Activated T-helper 1 cell treated with anti-CD3 and anti-CD28 coated beads, Interleukin-12 subunit alpha, Interleukin-12 subunit beta, Interleukin-2, Interleukin-4 antibody, amounts not matched to agents 30 ng/mL and 10 ng/mL and 1 ng/mL, durations not matched to agents 14 hours and 24 hours and 36 hours (primary cell): ENCODE measurements around the gene MUC20. TPM values are rescaled to one million over a fixed set of nuclear protein-coding genes. Genes with fewer than 3 reads are reported as not detected.
"Not testable (repeated sequence)": the region's sequence is repeated elsewhere in the genome, so short reads cannot be mapped to it uniquely, and the experiment has no call there.

ENCODE experiments used
- DNase-seq: peaks from one replicate; pipeline ENCODE4 v3.0.0; 2021; ENCODE audit warnings: low spot score
- H3K27ac Mint-ChIP-seq: one replicate; pipeline ENCODE4 v1.8.0; 2021; ENCODE audit warnings: mild to moderate bottlenecking, mixed read lengths
- H3K27me3 Mint-ChIP-seq: one replicate; pipeline ENCODE4 v1.8.0; 2022; ENCODE audit warnings: mild to moderate bottlenecking, moderate library complexity, mixed read lengths; ENCODE audit not compliant: insufficient read depth
- H3K36me3 Mint-ChIP-seq: one replicate; pipeline ENCODE4 v1.8.0; 2021; ENCODE audit warnings: low read depth, mixed read lengths
- H3K4me1 Mint-ChIP-seq: one replicate; pipeline ENCODE4 v1.8.0; 2021; ENCODE audit warnings: low read depth, mixed read lengths
- H3K4me3 Mint-ChIP-seq: one replicate; pipeline ENCODE4 v1.8.0; 2021; ENCODE audit warnings: mild to moderate bottlenecking, moderate library complexity, mixed read lengths
- H3K9me3 Mint-ChIP-seq: one replicate; pipeline ENCODE4 v1.8.0; 2021; ENCODE audit warnings: mixed read lengths
- intact Hi-C: fragments of 100-400 bp; cut with micrococcal nuclease; formaldehyde crosslinking; loops from one replicate; pipeline ENCODE4 v1.15.1; 2024
- total RNA-seq: library from RNA; stranded (reverse); gene quantifications from 2 replicates; pipeline ENCODE4 v1.2.3, GENCODE V29; 2022

The MUC20 gene
- total RNA-seq, 1 donor from 2014 or later: 5.0 TPM

DNA sequence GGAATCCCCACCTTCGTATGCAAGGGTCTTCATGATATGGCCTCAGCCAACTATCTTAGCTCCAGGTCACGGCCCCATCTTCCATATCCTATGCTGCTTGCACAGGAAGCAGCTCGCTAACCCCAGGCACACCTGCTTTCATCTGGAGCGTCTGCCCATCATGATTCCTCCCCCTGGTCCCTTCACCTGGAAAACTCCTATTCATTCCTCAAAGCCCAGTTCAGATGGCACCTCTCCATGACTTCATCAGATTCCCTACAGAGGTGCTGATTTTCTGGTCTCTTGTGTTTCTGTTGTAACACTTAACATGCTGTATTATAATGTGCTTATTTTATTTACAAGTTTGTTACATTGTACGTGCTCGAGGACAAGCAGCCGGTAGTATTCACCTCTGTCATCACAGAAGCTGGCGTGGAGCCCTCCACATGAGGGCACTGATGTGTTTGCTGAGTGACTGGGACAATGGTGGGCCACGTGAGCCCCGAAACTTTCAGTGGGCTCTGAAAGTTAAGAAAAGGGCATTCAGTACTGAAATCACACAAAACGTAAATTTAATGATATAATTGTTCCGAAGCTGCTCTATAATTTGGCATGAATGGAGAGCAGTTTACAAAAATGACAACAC is 16.2 kb downstream of the MUC20 start:
- Mint-ChIP-seq H3K9me3 (no peaks in the 10 kb centered on the region), H3K36me3 (peaks cover 3% of the 10 kb centered on the region), H3K27ac (no peak overlapping the region), H3K4me1 (no peaks in the 10 kb centered on the region), H3K27me3 (peaks cover 4% of the 10 kb centered on the region), H3K4me3 (no peak overlapping the region)
- no peak for DNase-seq
- intact Hi-C loops: no loop called here

DNA sequence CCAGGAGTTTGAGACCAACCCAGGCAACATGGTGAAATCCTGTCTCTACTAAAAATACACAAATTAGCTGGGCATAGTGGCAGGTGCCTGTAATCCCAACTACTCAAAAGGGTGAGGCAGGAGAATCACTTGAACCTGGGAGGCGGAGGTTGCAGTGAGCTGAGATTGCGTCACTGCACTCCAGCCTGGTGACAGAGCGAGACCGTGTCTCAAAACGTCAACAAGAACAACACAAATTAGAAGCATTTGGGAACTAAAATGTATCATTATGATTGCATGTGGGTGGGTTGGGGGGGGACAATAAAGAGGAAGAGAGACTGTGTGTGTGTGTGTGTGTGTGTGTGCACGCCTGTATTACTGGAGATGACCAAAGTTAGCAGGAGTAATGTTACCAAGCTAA is 17.0 kb downstream of the MUC20 start:
- H3K4me1 Mint-ChIP-seq, H3K9me3 Mint-ChIP-seq, intact Hi-C loops, H3K36me3 Mint-ChIP-seq, H3K27me3 Mint-ChIP-seq, H3K4me3 Mint-ChIP-seq, H3K27ac Mint-ChIP-seq, DNase-seq: not testable (repeated sequence)

DNA sequence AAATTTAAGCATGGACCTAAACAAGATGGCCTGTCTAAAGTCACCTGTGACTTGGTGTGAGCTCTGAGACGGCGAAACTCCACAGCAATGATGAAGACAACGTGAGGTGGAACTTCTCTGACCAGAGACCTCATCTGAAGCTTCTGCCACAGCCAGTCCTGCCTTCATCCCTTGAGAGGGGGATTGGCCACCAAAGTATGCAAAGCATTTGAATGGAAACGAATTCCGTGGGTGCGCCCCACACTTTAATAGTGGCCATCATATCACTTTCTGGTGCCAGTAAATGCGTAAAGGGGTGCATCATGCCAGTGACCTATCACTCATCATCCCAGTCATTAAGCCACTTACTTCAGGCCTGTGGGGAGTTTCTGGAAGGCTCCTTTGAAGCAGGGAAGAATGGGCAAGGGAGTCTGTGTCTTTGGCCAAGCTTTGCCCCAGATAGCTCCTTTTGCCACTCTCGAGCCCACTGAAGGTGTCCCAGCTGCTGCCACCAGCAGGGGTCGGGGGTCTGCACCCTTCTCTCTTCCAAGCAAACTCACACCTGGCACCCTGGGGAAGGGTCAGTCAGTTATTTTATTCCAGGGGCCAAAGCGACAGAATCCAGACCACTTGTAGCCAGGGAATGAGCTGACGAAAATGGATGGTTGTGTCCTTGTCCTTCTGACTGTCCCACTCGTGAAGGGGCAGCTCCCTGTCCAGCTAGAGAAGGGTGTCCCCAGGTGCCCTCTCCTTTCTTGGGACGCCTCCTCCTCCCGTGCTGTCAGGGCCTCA is 17.7 kb downstream of the MUC20 start:
- intact Hi-C loops: no loop called here
- Mint-ChIP-seq H3K36me3 (peaks cover 3% of the 10 kb centered on the region), H3K9me3 (no peaks in the 10 kb centered on the region), H3K4me3 (no peak overlapping the region), H3K27ac (no peak overlapping the region), H3K4me1 (no peaks in the 10 kb centered on the region), H3K27me3 (peaks cover 8% of the 10 kb centered on the region)
- no peak for DNase-seq

DNA sequence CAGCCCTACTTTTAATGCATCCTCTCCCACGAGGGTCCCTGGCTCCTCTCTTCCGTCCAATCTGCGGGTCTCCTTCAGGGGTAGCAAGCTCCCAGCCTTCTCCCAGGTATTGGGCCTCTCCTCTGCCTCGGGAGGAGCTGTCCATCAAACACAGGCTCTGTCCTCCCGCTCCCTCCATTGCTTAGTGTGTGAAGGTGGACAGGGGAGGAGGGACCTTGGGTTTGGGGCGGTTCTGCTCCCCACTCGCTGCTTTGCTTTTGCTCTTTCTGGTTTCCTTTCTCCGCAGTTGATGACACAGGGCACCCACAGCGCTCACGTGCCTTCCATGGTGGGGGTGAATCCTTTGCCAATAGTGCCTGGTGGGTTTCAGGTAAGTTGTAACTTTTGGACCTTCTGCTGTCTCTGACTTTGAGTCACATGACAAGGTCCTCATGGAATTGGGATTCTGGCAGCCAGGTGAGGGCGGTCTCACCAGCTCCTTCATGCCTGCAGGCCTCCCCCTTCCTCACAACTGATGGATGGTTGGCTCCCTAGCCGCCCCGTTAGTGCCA is 18.9 kb downstream of the MUC20 start:
- Mint-ChIP-seq H3K36me3 (peaks cover 3% of the 10 kb centered on the region), H3K9me3 (no peaks in the 10 kb centered on the region), H3K4me1 (no peaks in the 10 kb centered on the region), H3K27ac (no peak overlapping the region), H3K27me3 (peaks cover 9% of the 10 kb centered on the region), H3K4me3 (no peak overlapping the region)
- no peak for DNase-seq
- intact Hi-C loops: no loop called here

DNA sequence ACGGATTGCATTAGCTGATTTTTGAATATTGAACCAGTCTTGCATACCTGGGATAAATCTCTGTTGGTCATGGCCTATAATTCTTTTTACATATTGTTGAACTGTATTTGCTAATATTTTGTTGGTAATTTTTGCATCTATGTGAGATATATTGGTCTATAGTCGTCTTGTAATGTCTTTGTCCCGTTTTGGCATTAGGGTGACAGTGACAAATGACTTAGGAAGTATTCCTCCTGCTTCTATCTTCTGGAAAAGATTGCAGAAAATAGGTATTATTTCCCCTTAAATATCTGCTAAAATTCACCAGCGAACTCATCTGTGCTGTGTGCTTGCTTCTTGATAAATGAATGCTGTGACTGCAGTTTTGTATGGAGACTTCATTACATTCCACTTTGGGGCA is 23.7 kb downstream of the MUC20 start:
- H3K9me3 Mint-ChIP-seq: no peaks in the 10 kb centered on the region
- no peak overlapping the region for H3K27ac Mint-ChIP-seq
- no peak for DNase-seq
- H3K4me1 Mint-ChIP-seq: peaks cover 14% of the 10 kb centered on the region
- H3K27me3 Mint-ChIP-seq: peaks cover 9% of the 10 kb centered on the region
- no peak overlapping the region for H3K4me3 Mint-ChIP-seq
- H3K36me3 Mint-ChIP-seq: no peaks in the 10 kb centered on the region
- intact Hi-C loops: loop anchor here (1.0 kb wide), 1 partner anchor 14 kb away; no protein-coding TSS in a partner anchor

DNA sequence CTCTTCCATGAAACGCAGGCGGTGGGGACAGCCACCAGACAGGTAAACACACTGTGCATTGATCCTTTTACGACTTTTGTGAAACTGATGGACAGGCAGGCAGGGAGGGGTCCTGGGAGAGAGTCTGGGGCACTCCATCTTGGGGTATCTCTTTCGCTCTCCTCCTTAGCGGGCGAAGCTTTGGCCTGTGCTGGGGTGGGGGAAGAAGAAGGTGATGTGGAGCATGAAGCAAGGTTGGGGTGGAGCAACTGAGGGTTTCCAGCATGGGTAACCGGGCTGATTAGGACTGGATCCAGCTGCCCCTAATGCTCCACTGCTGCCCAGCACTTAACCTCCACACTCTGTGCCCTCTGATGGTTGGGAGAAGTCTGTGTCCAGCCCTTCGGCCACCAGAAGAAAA is 25.6 kb downstream of the MUC20 start:
- no peak for DNase-seq
- Mint-ChIP-seq H3K9me3 (no peaks in the 10 kb centered on the region), H3K36me3 (no peaks in the 10 kb centered on the region), H3K4me3 (no peak overlapping the region), H3K27me3 (peaks cover 9% of the 10 kb centered on the region), H3K27ac (peak overlapping the region; percentile 42), H3K4me1 (peaks cover 14% of the 10 kb centered on the region)
- intact Hi-C loops: loop anchor here (5.0 kb wide), 2 partner anchors 161 to 246 kb away; partner anchors contain the start of gene TNK2

DNA sequence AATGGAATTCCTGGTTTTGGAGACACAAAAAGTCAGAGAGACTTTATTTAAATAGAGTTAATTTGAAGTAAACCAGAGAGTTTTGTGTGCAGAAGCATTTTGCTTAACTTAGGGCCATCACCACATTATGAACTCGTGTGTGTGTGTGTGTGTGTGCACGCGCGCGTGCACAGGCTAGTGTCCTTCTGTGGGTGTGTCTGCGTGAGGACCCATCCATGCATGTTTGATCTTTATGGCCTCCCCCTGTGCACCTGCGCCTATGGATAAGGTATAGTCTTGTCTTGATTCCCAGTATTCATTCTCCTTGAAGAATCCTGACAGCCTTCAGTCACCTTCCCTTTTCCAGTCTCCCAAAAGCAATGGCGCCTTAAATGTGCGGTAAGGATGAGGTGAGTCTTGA is 26.0 kb downstream of the MUC20 start:
- Mint-ChIP-seq H3K9me3 (no peaks in the 10 kb centered on the region), H3K36me3 (no peaks in the 10 kb centered on the region), H3K4me1 (peaks cover 14% of the 10 kb centered on the region), H3K4me3 (no peak overlapping the region), H3K27ac (peak overlapping the region; percentile 7), H3K27me3 (peaks cover 7% of the 10 kb centered on the region)
- no peak for DNase-seq
- intact Hi-C loops: loop anchor here (5.0 kb wide), 2 partner anchors 161 to 246 kb away; partner anchors contain the start of gene TNK2

DNA sequence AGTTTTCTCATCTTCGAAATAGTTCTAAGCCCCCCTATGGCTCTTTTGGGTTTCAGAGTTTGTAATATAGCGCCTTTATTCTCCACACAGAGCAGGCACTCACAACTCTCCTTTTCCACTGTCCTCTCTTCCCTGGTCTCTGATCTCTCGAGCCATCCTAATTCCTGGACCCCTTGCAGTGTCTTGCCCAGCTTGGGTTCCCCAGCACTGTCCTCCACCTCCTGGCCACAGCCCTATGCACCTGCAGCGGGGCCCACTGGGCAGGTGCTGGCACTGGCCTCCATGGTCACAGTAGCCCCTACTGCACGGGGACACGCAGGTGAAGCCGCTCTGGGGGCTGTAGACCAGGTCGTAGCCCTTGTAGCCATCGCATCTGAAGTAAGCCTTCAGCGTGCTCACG is 27.9 kb downstream of the MUC20 start:
- Mint-ChIP-seq H3K4me3 (peak overlapping the region; percentile 1), H3K27ac (peak overlapping the region; percentile 36), H3K9me3 (no peaks in the 10 kb centered on the region), H3K4me1 (peaks cover 14% of the 10 kb centered on the region), H3K27me3 (peaks cover 2% of the 10 kb centered on the region), H3K36me3 (no peaks in the 10 kb centered on the region)
- intact Hi-C loops: loop anchor here (2.0 to 5.0 kb wide), 4 partner anchors 102 to 244 kb away; partner anchors contain the start of gene TNK2
- DNase-seq: no peak

DNA sequence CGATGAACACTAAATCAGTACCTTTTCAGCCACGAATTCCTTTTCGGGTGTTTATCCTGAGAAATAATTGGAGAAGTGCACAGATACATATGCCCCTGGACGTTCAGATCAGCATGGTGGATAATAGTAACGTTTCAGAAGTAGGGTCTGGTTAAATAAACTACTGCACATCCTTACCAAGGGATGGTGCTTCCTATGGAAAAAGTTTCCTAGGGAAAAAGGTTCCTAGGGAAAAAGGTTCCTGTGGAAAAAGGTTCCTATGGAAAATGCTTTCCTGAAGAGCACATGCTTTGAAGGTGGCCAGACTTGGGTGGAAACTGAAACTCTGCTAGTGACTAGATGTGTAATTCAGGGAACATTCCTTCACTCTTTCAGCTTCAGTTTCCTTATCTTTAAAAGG is 28.3 kb downstream of the MUC20 start:
- H3K4me3 Mint-ChIP-seq, H3K36me3 Mint-ChIP-seq, H3K9me3 Mint-ChIP-seq, H3K27me3 Mint-ChIP-seq, DNase-seq: not testable (repeated sequence)
- intact Hi-C loops: loop anchor here (2.0 to 5.0 kb wide), 4 partner anchors 102 to 243 kb away; partner anchors contain the start of gene TNK2
- Mint-ChIP-seq H3K4me1 (peaks cover 14% of the 10 kb centered on the region), H3K27ac (peak overlapping the region; percentile 36)

DNA sequence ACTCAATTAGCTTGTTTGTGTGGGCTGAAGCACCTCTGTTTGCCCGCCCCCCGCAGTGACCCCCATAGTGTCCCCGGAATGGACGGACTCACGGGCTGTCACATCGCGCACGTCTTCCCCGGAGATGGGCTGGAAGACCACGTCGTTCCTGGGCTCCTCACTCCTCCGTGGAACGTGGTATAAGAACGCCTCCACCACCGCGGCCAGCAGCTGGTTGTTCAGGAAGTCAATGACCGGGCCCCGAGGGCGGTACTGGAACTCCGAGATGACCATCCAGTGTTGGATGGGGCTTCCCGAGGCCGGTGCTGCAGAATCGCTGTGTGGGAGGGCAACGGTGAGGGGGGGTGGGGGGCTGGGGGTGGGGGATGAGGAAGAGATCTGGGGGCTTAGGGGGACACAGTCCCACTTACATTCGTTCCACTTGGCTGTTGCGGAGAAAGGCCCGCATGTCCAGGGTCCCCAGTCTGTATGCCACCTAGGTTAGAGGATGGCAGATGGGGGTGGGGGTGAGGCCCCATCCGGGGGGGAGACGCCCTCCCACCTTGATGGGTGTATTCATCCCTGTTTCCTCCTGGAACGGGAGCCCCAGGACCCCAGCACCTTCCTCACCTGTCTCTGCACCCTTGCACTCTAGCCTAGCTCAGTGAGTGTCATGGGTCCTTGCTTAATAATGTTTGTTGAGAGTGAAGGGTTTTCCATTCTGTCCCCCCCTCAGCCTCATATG is 30.2 kb downstream of the MUC20 start:
- no peaks in the 10 kb centered on the region for H3K9me3 Mint-ChIP-seq
- no peaks in the 10 kb centered on the region for H3K27me3 Mint-ChIP-seq
- H3K36me3 Mint-ChIP-seq: no peaks in the 10 kb centered on the region
- H3K4me1 Mint-ChIP-seq: peaks cover 18% of the 10 kb centered on the region
- H3K4me3 Mint-ChIP-seq: no peak overlapping the region
- DNase-seq: no peak
- intact Hi-C loops: no loop called here
- no peak overlapping the region for H3K27ac Mint-ChIP-seq

DNA sequence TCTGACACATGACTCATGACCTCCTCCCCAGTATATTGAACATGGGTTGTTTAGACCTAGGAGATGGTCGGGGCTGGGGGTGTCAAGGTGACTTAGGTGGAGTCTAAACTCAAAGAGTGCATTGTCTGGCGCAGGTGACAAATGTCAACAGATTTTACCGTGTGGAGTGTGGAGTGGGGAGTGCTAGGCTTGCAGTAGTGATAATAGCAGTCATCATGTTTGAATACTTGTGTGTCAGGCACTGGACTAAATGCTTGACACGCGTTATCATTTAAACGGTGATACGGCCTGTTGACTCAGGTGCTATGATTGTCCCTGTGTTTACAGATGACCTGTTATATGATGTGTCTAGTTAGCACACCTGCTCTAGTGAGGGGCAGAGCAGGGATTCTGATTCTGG is 30.8 kb downstream of the MUC20 start:
- no peak overlapping the region for H3K27ac Mint-ChIP-seq
- H3K4me3 Mint-ChIP-seq: no peak overlapping the region

DNA sequence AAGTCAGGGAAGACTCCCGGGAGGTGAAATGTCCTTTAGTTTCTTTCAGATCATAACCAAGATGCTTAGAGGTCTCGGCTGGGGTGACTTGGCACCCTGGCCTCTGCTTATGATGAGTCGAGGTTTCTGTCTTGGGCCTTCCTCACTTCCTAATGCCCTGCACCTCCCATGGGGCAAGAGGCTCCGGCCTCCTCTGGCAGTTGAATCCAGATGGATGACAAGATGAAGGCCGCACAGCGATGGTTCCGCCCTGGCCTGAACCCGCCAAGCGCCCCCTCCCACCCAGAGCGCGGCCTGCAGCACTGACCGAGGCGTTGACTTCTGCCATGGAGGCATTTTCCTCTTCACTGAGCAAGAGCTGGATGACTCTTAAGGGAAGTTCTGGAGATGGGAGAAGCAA is 31.3 kb downstream of the MUC20 start:
- Mint-ChIP-seq H3K27me3 (no peaks in the 10 kb centered on the region), H3K9me3 (no peaks in the 10 kb centered on the region), H3K27ac (no peak overlapping the region), H3K4me1 (peaks cover 25% of the 10 kb centered on the region), H3K36me3 (no peaks in the 10 kb centered on the region), H3K4me3 (no peak overlapping the region)
- intact Hi-C loops: no loop called here
- no peak for DNase-seq

More for the DNA sequence above, 30.8 kb downstream of the MUC20 start:
- no peaks in the 10 kb centered on the region for H3K9me3 Mint-ChIP-seq
- intact Hi-C loops: no loop called here
- peaks cover 23% of the 10 kb centered on the region for H3K4me1 Mint-ChIP-seq
- no peaks in the 10 kb centered on the region for H3K36me3 Mint-ChIP-seq
- no peaks in the 10 kb centered on the region for H3K27me3 Mint-ChIP-seq
- no peak for DNase-seq
